GM23338 (cell line): ENCODE measurements around the gene SCGN. TPM values are rescaled to one million over a fixed set of nuclear protein-coding genes. Genes with fewer than 3 reads are reported as not detected.

Source experiments
- ATAC-seq: fragments of 200-7000 bp; cut with Tn5 transposase; 3 replicates; pipeline ENCODE4 v1.9.1; 2020
- DNase-seq: peaks from one replicate; pipeline ENCODE4 v3.0.0-alpha.2; 2015; ENCODE audit warnings: low spot score
- H2AFZ ChIP-seq: fragments of 200-600 bp; sonication (generic); 2 replicates; pipeline ENCODE4 v1.8.0; 2016; ENCODE audit warnings: antibody characterized with exemption, mild to moderate bottlenecking, moderate library complexity
- H3F3A ChIP-seq: fragments of 200-600 bp; sonication (generic); replicated peaks from 2 replicates; pipeline ENCODE4 v1.8.0; 2017; ENCODE audit warnings: antibody characterized with exemption, mixed run types, low read depth
- H3K27ac ChIP-seq: fragments of 200-600 bp; sonication (generic); 2 replicates; pipeline ENCODE4 v1.6.1; 2016; ENCODE audit warnings: low read depth
- H3K27me3 ChIP-seq: fragments of 200-600 bp; sonication (generic); 2 replicates; pipeline ENCODE4 v1.8.0; 2016; ENCODE audit warnings: mild to moderate bottlenecking, mixed run types, moderate library complexity; ENCODE audit not compliant: insufficient read depth
- H3K36me3 ChIP-seq: fragments of 200-600 bp; sonication (generic); 2 replicates; pipeline ENCODE4 v1.8.0; 2016; ENCODE audit warnings: mild to moderate bottlenecking; ENCODE audit not compliant: insufficient read depth
- H3K4me1 ChIP-seq: fragments of 200-600 bp; sonication (generic); 2 replicates; pipeline ENCODE4 v1.8.0; 2016; ENCODE audit warnings: mild to moderate bottlenecking, moderate library complexity; ENCODE audit not compliant: insufficient read depth
- H3K4me2 ChIP-seq: fragments of 200-600 bp; sonication (generic); 2 replicates; pipeline ENCODE4 v1.7.1; 2017; ENCODE audit warnings: mixed run types
- H3K4me3 ChIP-seq: fragments of 200-600 bp; sonication (generic); 2 replicates; pipeline ENCODE4 v1.6.1; 2016; ENCODE audit warnings: mixed run types
- H3K79me2 ChIP-seq: fragments of 200-600 bp; sonication (generic); replicated peaks from 2 replicates; pipeline ENCODE4 v1.8.0; 2017; ENCODE audit warnings: mild to moderate bottlenecking; ENCODE audit not compliant: insufficient read depth
- H3K9me2 ChIP-seq: fragments of 200-600 bp; sonication (generic); 2 replicates; pipeline ENCODE4 v1.8.0; 2017; ENCODE audit not compliant: insufficient read depth
- H4K20me1 ChIP-seq: fragments of 200-600 bp; sonication (generic); replicated peaks from 2 replicates; pipeline ENCODE4 v1.8.0; 2017; ENCODE audit warnings: mild to moderate bottlenecking; ENCODE audit not compliant: insufficient read depth
- H3K27ac Mint-ChIP-seq: 2 replicates; pipeline ENCODE4 v1.8.0; 2020; ENCODE audit warnings: inconsistent platforms, mild to moderate bottlenecking, moderate library complexity, mixed read lengths
- H3K27me3 Mint-ChIP-seq: 3 replicates; pipeline ENCODE4 v1.8.0; 2022; ENCODE audit warnings: low read depth, mild to moderate bottlenecking, moderate library complexity, mixed read lengths, inconsistent platforms; ENCODE audit not compliant: insufficient read depth, poor library complexity
- H3K36me3 Mint-ChIP-seq: 3 replicates; pipeline ENCODE4 v1.8.0; 2021; ENCODE audit warnings: low read depth, mild to moderate bottlenecking, inconsistent platforms, moderate library complexity, mixed read lengths
- H3K4me1 Mint-ChIP-seq: 3 replicates; pipeline ENCODE4 v1.8.0; 2020; ENCODE audit warnings: mild to moderate bottlenecking, inconsistent platforms, mixed read lengths
- H3K4me3 Mint-ChIP-seq: 3 replicates; pipeline ENCODE4 v1.8.0; 2021; ENCODE audit warnings: moderate library complexity, mild to moderate bottlenecking, inconsistent platforms, mixed read lengths
- H3K9me3 Mint-ChIP-seq: 3 replicates; pipeline ENCODE4 v1.8.0; 2020; ENCODE audit warnings: moderate library complexity, mild to moderate bottlenecking, inconsistent platforms, mixed read lengths
- CREB1 ChIP-seq: fragments of 250-450 bp; sonication (Bioruptor Pico); IDR thresholded peaks from 2 replicates; pipeline ENCODE4 v1.5.0; 2020; ENCODE audit warnings: low read depth, mild to moderate bottlenecking, moderate library complexity
- CTCF ChIP-seq, 2 experiments: fragments of 200-600 bp in 1 of 2; sonication (generic) in 1 of 2; conservative IDR thresholded peaks; 2 replicates each; pipeline versions ENCODE4 v1.5.1 to v1.6.1; 2016 to 2017; ENCODE audit warnings: antibody characterized with exemption in 2 of 2, low read depth in 2 of 2, mild to moderate bottlenecking in 2 of 2, moderate library complexity in 1 of 2
- ETS1 ChIP-seq: IDR thresholded peaks from 2 replicates; pipeline ENCODE4 v1.6.1; 2016; ENCODE audit warnings: antibody characterized with exemption
- EZH2 ChIP-seq: fragments of 200-600 bp; sonication (generic); IDR thresholded peaks from one replicate; pipeline ENCODE4 v1.8.0; 2017; ENCODE audit warnings: antibody characterized with exemption, mild to moderate bottlenecking, low read depth; ENCODE audit not compliant: unreplicated experiment
- EZH2phosphoT487 ChIP-seq: fragments of 200-600 bp; sonication (generic); IDR thresholded peaks from one replicate; pipeline ENCODE4 v1.8.1; 2018; ENCODE audit warnings: antibody characterized with exemption; ENCODE audit not compliant: unreplicated experiment
- POLR2AphosphoS5 ChIP-seq: IDR thresholded peaks from 2 replicates; pipeline ENCODE4 v1.6.1; 2016; ENCODE audit warnings: antibody characterized with exemption, low read depth
- ZNF331 ChIP-seq: fragments of 250-450 bp; sonication (Bioruptor Pico); IDR thresholded peaks from 2 replicates; pipeline ENCODE4 v1.5.0; 2020; ENCODE audit warnings: low read depth, mild to moderate bottlenecking, moderate library complexity
- ZNF462 ChIP-seq: fragments of 250-450 bp; sonication (Bioruptor Pico); IDR thresholded peaks from 2 replicates; pipeline ENCODE4 v1.5.0; 2020; ENCODE audit warnings: mild to moderate bottlenecking, moderate library complexity
- polyA plus RNA-seq: library from polyadenylated mRNA; unstranded; fragments of >200 nt; fragmentation: Nextera tagmentation; extraction: Ambion mirVana; gene quantifications from 2 replicates; pipeline ENCODE4 v1.2.1, GENCODE V29; 2016
- total RNA-seq: library from RNA; depleted of rRNA; stranded (reverse); fragments of >200 nt; shearing (Covaris generic); gene quantifications from 2 replicates; pipeline ENCODE4 v1.2.3, GENCODE V29; 2014

SCGN gene
- total and polyA plus RNA-seq, 2 experiments from 2014 or later, result not detected

GRCh38 chr6:25661129-25661779 is 9.2 kb downstream of the SCGN start:
- no peak for DNase-seq
- H4K20me1 ChIP-seq, result no peaks in the 10 kb centered on the region
- H3K4me2 ChIP-seq, result no peak overlapping the region
- no peak overlapping the region for H3K4me3 ChIP-seq
- H3K27ac ChIP-seq, result no peak overlapping the region
- H3K36me3 ChIP-seq, result no peaks in the 10 kb centered on the region
- no peak for ATAC-seq
- no peaks in the 10 kb centered on the region for H3K27me3 ChIP-seq
- H2AFZ ChIP-seq, result no peak overlapping the region
- Mint-ChIP-seq H3K4me3 (no peak overlapping the region), H3K36me3 (no peaks in the 10 kb centered on the region), H3K4me1 (no peaks in the 10 kb centered on the region), H3K9me3 (no peaks in the 10 kb centered on the region), H3K27me3 (no peaks in the 10 kb centered on the region), H3K27ac (no peak overlapping the region)
- H3F3A ChIP-seq, result no peaks in the 10 kb centered on the region
- H3K4me1 ChIP-seq, result no peaks in the 10 kb centered on the region
- no peaks in the 10 kb centered on the region for H3K9me2 ChIP-seq
- TF ChIP-seq EZH2, result no peak
- no peak for TF ChIP-seq ZNF462 (CRISPR knock-in tag)
- TF ChIP-seq POLR2AphosphoS5, result no peak
- no peak for TF ChIP-seq CREB1 (CRISPR knock-in tag)
- TF ChIP-seq ZNF331, result no peak
- no peak for TF ChIP-seq ETS1
- no peak for TF ChIP-seq CTCF (conservative IDR thresholded peaks at IDR 0.05; ENCODE audit: low read depth in 2 of 2)
- no peak for TF ChIP-seq EZH2phosphoT487
- no peaks in the 10 kb centered on the region for H3K79me2 ChIP-seq
